ENCODE results near the gene CALR3.
"Not testable (repeated sequence)": the region's sequence is repeated elsewhere in the genome, so short reads cannot be mapped to it uniquely, and the experiment has no call there.

CALR3 gene

GRCh38 chr19:16456652-16457194 lies 39.2 kb downstream of the CALR3 start:
- peak in 3 of 4 experiments; percentile 12 to 41 (median 28) for DNase-seq

GRCh38 chr19:16455489-16455888 lies 40.5 kb downstream of the CALR3 start:
- no peak for DNase-seq

- DNase-seq, result no peak
Observed at GRCh38 chr19:16454351-16454918, 41.5 kb downstream of the CALR3 start.

- no peak for DNase-seq
Observed at GRCh38 chr19:16452325-16452724, 43.6 kb downstream of the CALR3 start.

GRCh38 chr19:16449330-16449961 lies 46.5 kb downstream of the CALR3 start:
- DNase-seq, result peak; percentile 52 to 71 (median 62)

GRCh38 chr19:16448872-16449271 lies 47.1 kb downstream of the CALR3 start:
- DNase-seq, result not testable (repeated sequence)

- peak; percentile 85 to 93 (median 92) for DNase-seq
Observed at GRCh38 chr19:16446724-16447368, 49.1 kb downstream of the CALR3 start.

- no peak for DNase-seq
Observed at GRCh38 chr19:16446108-16446723, 49.8 kb downstream of the CALR3 start.

- peak; percentile 60 to 79 (median 64) for DNase-seq
Observed at GRCh38 chr19:16445238-16446107, 50.5 kb downstream of the CALR3 start.

- peak in 1 of 4 experiments; percentile 27 for DNase-seq
Observed at GRCh38 chr19:16444269-16444600, 51.7 kb downstream of the CALR3 start.

- no peak for DNase-seq
Observed at GRCh38 chr19:16442386-16443276, 53.3 kb downstream of the CALR3 start.

GRCh38 chr19:16441661-16442162 lies 54.3 kb downstream of the CALR3 start:
- DNase-seq, result peak in 3 of 4 experiments; percentile 19 to 55 (median 33)

- DNase-seq, result peak in 1 of 4 experiments; percentile 31
Observed at GRCh38 chr19:16436780-16437332, 59.1 kb downstream of the CALR3 start.

- peak in 2 of 4 experiments; percentile 12 to 27 for DNase-seq
Observed at GRCh38 chr19:16435999-16436650, 59.8 kb downstream of the CALR3 start.

GRCh38 chr19:16435238-16435917 lies 60.6 kb downstream of the CALR3 start:
- peak in 2 of 4 experiments; percentile 34 for DNase-seq

- DNase-seq, result no peak
Observed at GRCh38 chr19:16433986-16434385, 62.0 kb downstream of the CALR3 start.

GRCh38 chr19:16429759-16430091 lies 66.2 kb downstream of the CALR3 start:
- DNase-seq, result no peak

GRCh38 chr19:16429066-16429758 lies 66.8 kb downstream of the CALR3 start:
- no peak for DNase-seq
